A549 (cell line): ENCODE measurements around the gene TBC1D16.

Experiments
- CBX2 ChIP-seq: fragments of 200-600 bp; sonication (generic); IDR thresholded peaks from 2 replicates; pipeline ENCODE4 v1.6.1; 2016; ENCODE audit warnings: low read depth, mild to moderate bottlenecking, borderline replicate concordance
- CHD2 ChIP-seq: fragments of 150-350 bp; IDR thresholded peaks from 2 replicates; pipeline ENCODE4 v1.6.1; 2014; ENCODE audit warnings: low read length; ENCODE audit not compliant: partially characterized antibody
- CTCF ChIP-seq: fragments of >200 bp; sonication (Bioruptor Twin); formaldehyde crosslinking; IDR thresholded peaks from 3 replicates; pipeline ENCODE4 v1.5.1; 2016
- HEYL ChIP-seq: fragments of 250-450 bp; sonication (Bioruptor Pico); IDR thresholded peaks from 2 replicates; pipeline ENCODE4 v1.8.0; 2021; ENCODE audit warnings: mild to moderate bottlenecking, moderate library complexity
- HOXA7 ChIP-seq: fragments of 250-450 bp; sonication (Bioruptor Pico); IDR thresholded peaks from 2 replicates; pipeline ENCODE4 v1.5.0; 2020; ENCODE audit warnings: mild to moderate bottlenecking, moderate library complexity
- MAX ChIP-seq: IDR thresholded peaks from 2 replicates; pipeline ENCODE4 v1.6.1; 2012
- MAZ ChIP-seq: fragments of 150-350 bp; IDR thresholded peaks from 2 replicates; pipeline ENCODE4 v1.6.1; 2014; ENCODE audit warnings: antibody characterized with exemption, low read depth, low read length, borderline replicate concordance
- PBX3 ChIP-seq: IDR thresholded peaks from 2 replicates; pipeline ENCODE4 v1.6.1; 2012

- no peak for TF ChIP-seq PBX3
- TF ChIP-seq CTCF = no peak
- TF ChIP-seq HEYL (CRISPR knock-in tag) = no peak
- no peak for TF ChIP-seq MAZ
- TF ChIP-seq HOXA7 (CRISPR knock-in tag) = no peak
- TF ChIP-seq MAX = no peak
- no peak for TF ChIP-seq CHD2
- TF ChIP-seq CBX2 = no peak
Measured at GRCh38 chr17:80000136-80000535, 35.5 kb downstream of the TBC1D16 start.
